ENCODE results near the gene SLC26A8.

SLC26A8 gene

GRCh38 chr6:36063318-36064060 lies 39.0 kb upstream of the SLC26A8 start:
- H3K79me2 ChIP-seq, result peaks cover 30% of the 10 kb centered on the region
- H3K27me3 ChIP-seq (ENCODE audit: control insufficient read depth, insufficient read depth, low read length), result no peaks in the 10 kb centered on the region
- H3K27ac ChIP-seq, result no peak overlapping the region
- H2AFZ ChIP-seq, result no peak overlapping the region
- no peak overlapping the region for H3K4me3 ChIP-seq (ENCODE audit: low read depth, low read length)
- no peak for TF ChIP-seq CTCF (IDR thresholded peaks at IDR 0.05)
- peaks cover 12% of the 10 kb centered on the region for H3K4me1 ChIP-seq
- no peak overlapping the region for H3K9ac ChIP-seq
- H3K4me2 ChIP-seq (ENCODE audit: low read length), result no peak overlapping the region
- H3K9me3 ChIP-seq (ENCODE audit: control insufficient read depth, low read length), result no peaks in the 10 kb centered on the region
- H3K36me3 ChIP-seq (ENCODE audit: control insufficient read depth, insufficient read depth, low read length), result no peaks in the 10 kb centered on the region

- Histone ChIP-seq H3K27me3 (ENCODE audit: control insufficient read depth, insufficient read depth, low read length) (no peaks in the 10 kb centered on the region), H3K27ac (no peak overlapping the region), H3K4me1 (peaks cover 12% of the 10 kb centered on the region), H3K79me2 (peaks cover 22% of the 10 kb centered on the region), H3K9ac (no peak overlapping the region), H3K36me3 (ENCODE audit: control insufficient read depth, insufficient read depth, low read length) (no peaks in the 10 kb centered on the region), H3K4me3 (ENCODE audit: low read depth, low read length) (no peak overlapping the region), H2AFZ (no peak overlapping the region), H3K9me3 (ENCODE audit: control insufficient read depth, low read length) (no peaks in the 10 kb centered on the region), H3K4me2 (ENCODE audit: low read length) (no peak overlapping the region)
- no peak for TF ChIP-seq CTCF (IDR thresholded peaks at IDR 0.05)
These were observed 37.8 kb upstream of the SLC26A8 start for GRCh38 chr6:36062247-36062646.

- no peak overlapping the region for H3K27ac ChIP-seq
- no peak overlapping the region for H3K4me3 ChIP-seq (ENCODE audit: low read depth, low read length)
- H3K4me2 ChIP-seq (ENCODE audit: low read length), result no peak overlapping the region
- no peaks in the 10 kb centered on the region for H3K9me3 ChIP-seq (ENCODE audit: control insufficient read depth, low read length)
- no peak for TF ChIP-seq CTCF (IDR thresholded peaks at IDR 0.05)
- H3K79me2 ChIP-seq, result peaks cover 22% of the 10 kb centered on the region
- no peaks in the 10 kb centered on the region for H3K27me3 ChIP-seq (ENCODE audit: control insufficient read depth, insufficient read depth, low read length)
- no peak overlapping the region for H3K9ac ChIP-seq
- H3K36me3 ChIP-seq (ENCODE audit: control insufficient read depth, insufficient read depth, low read length), result no peaks in the 10 kb centered on the region
- H3K4me1 ChIP-seq, result peaks cover 12% of the 10 kb centered on the region
- no peak overlapping the region for H2AFZ ChIP-seq
These were observed 36.8 kb upstream of the SLC26A8 start for GRCh38 chr6:36061236-36061635.

GRCh38 chr6:36056178-36056577 lies 31.7 kb upstream of the SLC26A8 start:
- H3K4me2 ChIP-seq (ENCODE audit: low read length), result no peak overlapping the region
- peaks cover 8% of the 10 kb centered on the region for H3K79me2 ChIP-seq
- H3K4me1 ChIP-seq, result no peaks in the 10 kb centered on the region
- no peaks in the 10 kb centered on the region for H3K27me3 ChIP-seq (ENCODE audit: control insufficient read depth, insufficient read depth, low read length)
- H3K27ac ChIP-seq, result no peak overlapping the region
- H3K4me3 ChIP-seq (ENCODE audit: low read depth, low read length), result no peak overlapping the region
- no peak overlapping the region for H3K9ac ChIP-seq
- H3K36me3 ChIP-seq (ENCODE audit: control insufficient read depth, insufficient read depth, low read length), result no peaks in the 10 kb centered on the region
- H3K9me3 ChIP-seq (ENCODE audit: control insufficient read depth, low read length), result no peaks in the 10 kb centered on the region
- TF ChIP-seq CTCF (IDR thresholded peaks at IDR 0.05), result no peak
- no peak overlapping the region for H2AFZ ChIP-seq

- H2AFZ ChIP-seq, result no peak overlapping the region
- H3K79me2 ChIP-seq, result peaks cover 10% of the 10 kb centered on the region
- H3K4me2 ChIP-seq (ENCODE audit: low read length), result no peak overlapping the region
- H3K27me3 ChIP-seq (ENCODE audit: control insufficient read depth, insufficient read depth, low read length), result no peaks in the 10 kb centered on the region
- no peak overlapping the region for H3K27ac ChIP-seq
- peaks cover 3% of the 10 kb centered on the region for H3K4me1 ChIP-seq
- no peaks in the 10 kb centered on the region for H3K9me3 ChIP-seq (ENCODE audit: control insufficient read depth, low read length)
- H3K4me3 ChIP-seq (ENCODE audit: low read depth, low read length), result no peak overlapping the region
- no peaks in the 10 kb centered on the region for H3K36me3 ChIP-seq (ENCODE audit: control insufficient read depth, insufficient read depth, low read length)
- H3K9ac ChIP-seq, result no peak overlapping the region
- no peak for TF ChIP-seq CTCF (IDR thresholded peaks at IDR 0.05)
These were observed 30.5 kb upstream of the SLC26A8 start for GRCh38 chr6:36054956-36055355.
